Tibial nerve (tissue), 4 donors: Measurements from ENCODE around the gene WFDC10B. TPM values are rescaled to one million over a fixed set of nuclear protein-coding genes. Genes with fewer than 3 reads are reported as not detected.
"Not testable (repeated sequence)": the region's sequence is repeated elsewhere in the genome, so short reads cannot be mapped to it uniquely, and the experiment has no call there.

Experiments
- DNase-seq, 2 donors: peaks; one replicate each; pipeline ENCODE4 v3.0.0-alpha.2; 2019; ENCODE audit warnings: low spot score in 2 of 2
- H3K27ac ChIP-seq, 4 donors: fragments of 200-600 bp; sonication (generic) in 3 of 4; one replicate each; pipeline ENCODE4 v1.5.1; 2017 to 2019; ENCODE audit warnings: mild to moderate bottlenecking in 1 of 4
- H3K27me3 ChIP-seq, 2 donors: fragments of 200-600 bp; sonication (generic) in 1 of 2; one replicate each; pipeline versions ENCODE4 v1.5.1 to v1.6.0; 2017 to 2019
- H3K36me3 ChIP-seq, 3 donors: fragments of 200-600 bp; sonication (generic); one replicate each; pipeline ENCODE4 v1.5.1; 2018 to 2019
- H3K4me1 ChIP-seq, 4 donors: fragments of 200-600 bp; sonication (generic) in 3 of 4; one replicate each; pipeline ENCODE4 v1.5.1; 2017 to 2019
- H3K4me3 ChIP-seq, 4 donors: fragments of 200-600 bp; sonication (generic) in 3 of 4; one replicate each; pipeline ENCODE4 v1.5.1; 2017 to 2019; ENCODE audit warnings: mild to moderate bottlenecking in 1 of 4, moderate library complexity in 1 of 4
- H3K9me3 ChIP-seq, 4 donors: fragments of 200-600 bp; sonication (generic) in 3 of 4; one replicate each; pipeline ENCODE4 v1.5.1; 2017 to 2019
- CTCF ChIP-seq, 5 experiments: fragments of 200-600 bp in 3 of 5; fragments of 450-650 bp in 2 of 5; sonication (generic) in 3 of 5; IDR thresholded peaks; one replicate each; pipeline ENCODE4 v1.5.1; 2016 to 2019; ENCODE audit warnings: antibody characterized with exemption in 5 of 5, mild to moderate bottlenecking in 3 of 5, moderate library complexity in 2 of 5
- EP300 ChIP-seq, 2 donors: sonication (generic); formaldehyde crosslinking; IDR thresholded peaks; one replicate each; pipeline ENCODE4 v1.6.1; 2017; ENCODE audit warnings: antibody characterized with exemption in 2 of 2, mild to moderate bottlenecking in 1 of 2
- POLR2A ChIP-seq, 2 donors: fragments of 450-650 bp; IDR thresholded peaks; one replicate each; pipeline ENCODE4 v1.6.1; 2017; ENCODE audit warnings: antibody characterized with exemption in 2 of 2, mild to moderate bottlenecking in 2 of 2, moderate library complexity in 2 of 2
- WGBS, 2 donors: methylation state at CpG; one replicate each; pipeline ENCODE4 v1.1.5; 2018; 5-methylcytosine and 5-hydroxymethylcytosine counted together
- small RNA-seq: library from RNA; depleted of rRNA; stranded (forward); fragments of <200 nt; gene quantifications from one replicate; pipeline ENCODE3, GENCODE V24; 2016
- total RNA-seq, 4 donors: library from RNA; depleted of rRNA; stranded (reverse); fragments of >200 nt; gene quantifications; one replicate each; pipeline ENCODE4 v1.1.0, GENCODE V29; 2016

The WFDC10B gene
- total RNA-seq, 4 donors from 2014 or later = 0.84 TPM; not detected in 3

- H3K4me1 ChIP-seq = no peaks in the 10 kb centered on the region
- no peaks in the 10 kb centered on the region for H3K36me3 ChIP-seq
- TF ChIP-seq CTCF (IDR thresholded peaks at IDR 0.05) (no peak), EP300 (IDR thresholded peaks at IDR 0.05) (no peak)
- 70 to 83% methylated on average over 3 of the region's 3 CpGs for WGBS, 2 donors
- H3K27me3 ChIP-seq = no peaks in the 10 kb centered on the region
- no peak overlapping the region for H3K4me3 ChIP-seq
- no peak for DNase-seq
- no peaks in the 10 kb centered on the region for H3K9me3 ChIP-seq
- no peak overlapping the region for H3K27ac ChIP-seq
These were observed 57.9 kb downstream of the WFDC10B start for GRCh38 chr20:45646875-45647274.

- not testable (repeated sequence) for H3K27me3 ChIP-seq, H3K4me3 ChIP-seq, H3K36me3 ChIP-seq, H3K4me1 ChIP-seq, DNase-seq, H3K27ac ChIP-seq, H3K9me3 ChIP-seq
- WGBS, 2 donors = 94 to 95% methylated on average over 7 to 10 of the region's 28 CpGs
These were observed 59.0 kb downstream of the WFDC10B start for GRCh38 chr20:45645869-45646268.

GRCh38 chr20:45641076-45641475, 63.7 kb downstream of the WFDC10B start:
- DNase-seq, H3K36me3 ChIP-seq, H3K4me3 ChIP-seq, H3K9me3 ChIP-seq, H3K27me3 ChIP-seq, H3K27ac ChIP-seq, H3K4me1 ChIP-seq: not testable (repeated sequence)
- 96 to 97% methylated on average over 24 of the region's 24 CpGs for WGBS, 2 donors

GRCh38 chr20:45639687-45640086, 65.1 kb downstream of the WFDC10B start:
- Histone ChIP-seq H3K4me1 (no peaks in the 10 kb centered on the region), H3K27ac (no peak overlapping the region), H3K27me3 (no peaks in the 10 kb centered on the region), H3K9me3 (no peaks in the 10 kb centered on the region), H3K36me3 (no peaks in the 10 kb centered on the region), H3K4me3 (no peak overlapping the region)
- 82 to 94% methylated on average over 5 of the region's 5 CpGs for WGBS, 2 donors
- TF ChIP-seq EP300 (IDR thresholded peaks at IDR 0.05) (no peak), POLR2A (IDR thresholded peaks at IDR 0.05) (no peak), CTCF (IDR thresholded peaks at IDR 0.05) (no peak)
- no peak for DNase-seq

- Histone ChIP-seq H3K36me3 (no peaks in the 10 kb centered on the region), H3K27me3 (no peaks in the 10 kb centered on the region)
These were observed 68.3 kb downstream of the WFDC10B start for GRCh38 chr20:45636513-45636912.

More at GRCh38 chr20:45636513-45636912, 68.3 kb downstream of the WFDC10B start:
- H3K9me3 ChIP-seq = no peaks in the 10 kb centered on the region
- H3K27ac ChIP-seq = no peak overlapping the region
- WGBS, 2 donors = 92 to 94% methylated on average over 1 of the region's 1 CpG
- H3K4me1 ChIP-seq = no peaks in the 10 kb centered on the region
- DNase-seq = no peak
- H3K4me3 ChIP-seq = no peak overlapping the region
- TF ChIP-seq EP300 (IDR thresholded peaks at IDR 0.05) = no peak
- no peak for TF ChIP-seq CTCF (IDR thresholded peaks at IDR 0.05)
- TF ChIP-seq POLR2A (IDR thresholded peaks at IDR 0.05) = no peak

Small RNA genes lying within 50 kb of the gene (small RNA-seq; reads per million reads assigned to genes)
- gene MIR3617 (not detected), gene SPINT5P (not detected)

Other genes starting within 250 kb of the WFDC10B start
- gene WFDC2, start 235.3 kb downstream of the WFDC10B start, total RNA-seq = 1 to 10 TPM in 1 of 4 donors, under 1 TPM in 1, not detected in 2; 0.84 to 3.5 TPM
- gene SPINT3, start 189.4 kb downstream of the WFDC10B start, total RNA-seq = not detected
- not detected for gene WFDC6, start 165.5 kb downstream of the WFDC10B start, total RNA-seq
- not detected for gene EPPIN, start 157.6 kb downstream of the WFDC10B start, total RNA-seq
- not detected for gene WFDC8, start 125.7 kb downstream of the WFDC10B start, total RNA-seq
- gene WFDC10A, start 75.3 kb downstream of the WFDC10B start, total RNA-seq = not detected
- not detected for gene WFDC9, start 73.7 kb downstream of the WFDC10B start, total RNA-seq
- not detected for gene WFDC11, start 34.8 kb downstream of the WFDC10B start, total RNA-seq
- not detected for gene WFDC13, start 3.0 kb downstream of the WFDC10B start, total RNA-seq
- not detected for gene SPINT4, start 17.3 kb upstream of the WFDC10B start, total RNA-seq
- 1 to 10 TPM in 1 of 4 donors, not detected in 3; 2.4 TPM for gene WFDC3, start 86.9 kb upstream of the WFDC10B start, total RNA-seq
- 10 to 100 TPM; 17.4 to 33.6 (median 27.2) TPM for gene DNTTIP1, start 86.9 kb upstream of the WFDC10B start, total RNA-seq
- 1 to 10 TPM in 2 of 4 donors, under 1 TPM in 1, not detected in 1; 0.78 to 6.9 (median 1.5) TPM for gene UBE2C, start 107.6 kb upstream of the WFDC10B start, total RNA-seq
- 10 to 100 TPM in 1 of 4 donors, 1 to 10 TPM in 2, not detected in 1; 2.3 to 12.0 (median 6.5) TPM for gene TNNC2, start 122.3 kb upstream of the WFDC10B start, total RNA-seq
- gene SNX21, start 128.8 kb upstream of the WFDC10B start, total RNA-seq = 100 to 1,000 TPM; 177 to 389 (median 240) TPM
- gene ACOT8, start 152.4 kb upstream of the WFDC10B start, total RNA-seq = 10 to 100 TPM; 44.4 to 58.4 (median 52.5) TPM
- gene ZSWIM3, start 152.6 kb upstream of the WFDC10B start, total RNA-seq = 1 to 10 TPM; 3.1 to 6.3 (median 4.8) TPM
- 1 to 10 TPM; 4.5 to 8.2 (median 6.0) TPM for gene ZSWIM1, start 176.2 kb upstream of the WFDC10B start, total RNA-seq
- gene SPATA25, start 182.6 kb upstream of the WFDC10B start, total RNA-seq = 10 to 100 TPM in 1 of 4 donors, 1 to 10 TPM in 3; 2.6 to 18.3 (median 7.9) TPM
- gene NEURL2, start 186.2 kb upstream of the WFDC10B start, total RNA-seq = 10 to 100 TPM in 3 of 4 donors, 1 to 10 TPM in 1; 7.7 to 42.9 (median 15.6) TPM
- gene CTSA, start 186.3 kb upstream of the WFDC10B start, total RNA-seq = 10 to 100 TPM; 50.4 to 87.3 (median 71.7) TPM
- 100 to 1,000 TPM in 3 of 4 donors, 10 to 100 TPM in 1; 74.7 to 713 (median 134) TPM for gene PLTP, start 207.1 kb upstream of the WFDC10B start, total RNA-seq
- 10 to 100 TPM; 52.2 to 59.0 (median 53.0) TPM for gene PCIF1, start 229.7 kb upstream of the WFDC10B start, total RNA-seq